ENCODE measurements around the gene PEMT.
"Not testable (repeated sequence)": the region's sequence is repeated elsewhere in the genome, so short reads cannot be mapped to it uniquely, and the experiment has no call there.

PEMT gene

DNA sequence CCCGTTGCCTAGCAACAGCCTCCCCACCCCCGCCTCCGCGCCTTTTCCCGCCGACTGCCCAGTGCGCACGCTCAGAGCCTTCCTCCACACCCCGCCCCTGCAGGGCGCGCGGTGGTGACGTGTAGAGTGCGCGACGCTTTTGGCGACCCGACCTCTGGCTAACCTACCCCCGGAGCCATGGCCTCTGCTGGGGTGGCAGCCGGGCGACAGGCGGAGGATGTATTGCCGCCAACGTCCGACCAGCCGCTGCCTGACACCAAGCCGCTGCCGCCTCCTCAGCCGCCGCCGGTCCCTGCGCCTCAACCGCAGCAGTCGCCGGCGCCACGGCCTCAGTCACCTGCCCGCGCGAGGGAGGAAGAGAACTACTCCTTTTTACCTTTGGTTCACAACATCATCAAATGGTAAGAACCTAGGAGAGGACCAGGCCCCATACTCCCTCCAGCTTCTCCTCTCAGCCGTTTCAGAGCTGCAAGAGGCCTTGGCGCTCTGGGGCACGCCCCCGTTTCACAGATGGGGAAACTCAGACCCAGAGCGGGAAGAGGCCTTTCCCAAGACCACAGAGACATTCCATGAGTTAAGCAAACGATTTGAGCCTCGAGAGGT is 114.5 kb downstream of the PEMT start, which contains the start of gene MED9:
MED9 (plus strand) TSS at position 136 of the 603 bp plus-strand sequence; CDS start at position 178, 42 bp downstream.
- H3K4me3 ChIP-seq (ENCODE audit: low read length in 2 of 2): peak within 1 kb of the TSS; percentile 93 to 96
- peak within 1 kb of the TSS; percentile 96 to 99 for H3K9ac ChIP-seq (ENCODE audit: low read depth in 1 of 2, low read length in 2 of 2)
- H3K9me3 ChIP-seq (ENCODE audit: control insufficient read depth in 2 of 2, low read length in 2 of 2): no peaks in the 10 kb centered on the region
- peak within 1 kb of the TSS; percentile 94 to 96 for H3K27ac ChIP-seq (ENCODE audit: low read depth in 2 of 2, low read length in 2 of 2)
- peaks cover 9 to 10% of the 10 kb centered on the region in 2 donors for H3K4me1 ChIP-seq (ENCODE audit: control insufficient read depth in 2 of 2, insufficient read depth in 2 of 2, low read length in 2 of 2)
- peaks cover 0 to 5% of the 10 kb centered on the region in 2 donors for H3K36me3 ChIP-seq (ENCODE audit: control insufficient read depth in 2 of 2, insufficient read depth in 2 of 2, low read length in 2 of 2)
- no peaks in the 10 kb centered on the region for H3K27me3 ChIP-seq (ENCODE audit: control insufficient read depth in 2 of 2, insufficient read depth in 2 of 2, low read length in 2 of 2)

DNA sequence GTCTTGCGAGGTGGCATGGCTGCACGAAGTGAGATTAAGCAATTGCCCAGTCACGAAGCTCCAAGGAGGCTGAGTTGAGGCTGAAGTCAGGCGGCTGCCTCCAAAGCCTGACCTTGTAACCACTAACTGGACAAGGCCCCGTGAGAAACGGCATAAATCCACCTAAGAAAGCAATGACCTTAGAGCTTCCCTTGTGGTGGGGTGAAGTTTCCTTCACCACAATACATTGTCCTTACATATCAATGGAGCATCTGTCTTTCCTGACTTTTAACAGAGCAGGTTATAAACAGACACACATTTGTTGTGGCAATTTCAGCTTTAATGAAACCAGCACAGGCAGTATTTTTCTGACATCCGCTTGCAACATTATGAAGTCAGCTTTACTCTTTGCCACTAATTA is 117.2 kb downstream of the PEMT start:
- H3K9ac ChIP-seq (ENCODE audit: low read depth in 1 of 2, low read length in 2 of 2): no peak overlapping the region
- no peaks in the 10 kb centered on the region for H3K36me3 ChIP-seq (ENCODE audit: control insufficient read depth in 2 of 2, insufficient read depth in 2 of 2, low read length in 2 of 2)
- no peaks in the 10 kb centered on the region for H3K27me3 ChIP-seq (ENCODE audit: control insufficient read depth in 2 of 2, insufficient read depth in 2 of 2, low read length in 2 of 2)
- H3K27ac ChIP-seq (ENCODE audit: low read depth in 2 of 2, low read length in 2 of 2): no peak overlapping the region
- peaks cover 9 to 10% of the 10 kb centered on the region in 2 donors for H3K4me1 ChIP-seq (ENCODE audit: control insufficient read depth in 2 of 2, insufficient read depth in 2 of 2, low read length in 2 of 2)
- no peaks in the 10 kb centered on the region for H3K9me3 ChIP-seq (ENCODE audit: control insufficient read depth in 2 of 2, low read length in 2 of 2)
- no peak overlapping the region for H3K4me3 ChIP-seq (ENCODE audit: low read length in 2 of 2)

DNA sequence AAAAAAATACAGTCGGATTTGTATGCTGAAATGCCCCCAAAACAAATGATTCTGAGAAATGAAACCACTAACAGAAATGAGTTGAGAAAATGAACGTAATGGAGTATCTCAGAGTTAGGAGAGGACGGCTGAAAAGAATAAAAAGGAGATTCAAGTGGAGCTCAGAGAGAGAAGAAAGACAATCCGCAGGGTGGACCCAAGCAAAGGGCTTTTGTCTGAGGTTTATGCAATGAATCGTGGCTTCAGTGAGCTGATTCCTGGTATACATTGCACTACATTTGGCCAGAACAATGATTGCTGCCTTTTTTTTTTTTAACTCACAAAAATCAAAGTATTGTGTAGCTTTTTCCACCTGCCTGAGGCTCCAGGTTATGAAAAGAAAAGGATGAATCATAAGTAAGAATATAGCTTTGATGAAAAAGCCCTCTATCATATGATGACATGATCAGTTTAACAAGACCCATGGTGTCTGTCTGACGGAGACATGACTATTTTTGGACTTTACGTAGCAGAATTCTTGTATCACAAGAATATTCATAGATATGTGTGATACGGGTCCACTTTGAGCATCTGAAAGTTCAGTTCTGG is 119.1 kb downstream of the PEMT start:
- Histone ChIP-seq H3K9ac (ENCODE audit: low read depth in 1 of 2, low read length in 2 of 2) (no peak overlapping the region), H3K27ac (ENCODE audit: low read depth in 2 of 2, low read length in 2 of 2) (no peak overlapping the region), H3K36me3 (ENCODE audit: control insufficient read depth in 2 of 2, insufficient read depth in 2 of 2, low read length in 2 of 2) (no peaks in the 10 kb centered on the region), H3K4me3 (ENCODE audit: low read length in 2 of 2) (no peak overlapping the region), H3K27me3 (ENCODE audit: control insufficient read depth in 2 of 2, insufficient read depth in 2 of 2, low read length in 2 of 2) (no peaks in the 10 kb centered on the region), H3K9me3 (ENCODE audit: control insufficient read depth in 2 of 2, low read length in 2 of 2) (no peaks in the 10 kb centered on the region), H3K4me1 (ENCODE audit: control insufficient read depth in 2 of 2, insufficient read depth in 2 of 2, low read length in 2 of 2) (peaks cover under 1 to 9% of the 10 kb centered on the region in 2 donors)

- Histone ChIP-seq H3K4me1 (ENCODE audit: control insufficient read depth in 2 of 2, insufficient read depth in 2 of 2, low read length in 2 of 2) (peaks cover 0 to 7% of the 10 kb centered on the region in 2 donors), H3K4me3 (ENCODE audit: low read length in 2 of 2) (no peak overlapping the region), H3K36me3 (ENCODE audit: control insufficient read depth in 2 of 2, insufficient read depth in 2 of 2, low read length in 2 of 2) (no peaks in the 10 kb centered on the region), H3K9me3 (ENCODE audit: control insufficient read depth in 2 of 2, low read length in 2 of 2) (no peaks in the 10 kb centered on the region), H3K27me3 (ENCODE audit: control insufficient read depth in 2 of 2, insufficient read depth in 2 of 2, low read length in 2 of 2) (no peaks in the 10 kb centered on the region), H3K27ac (ENCODE audit: low read depth in 2 of 2, low read length in 2 of 2) (no peak overlapping the region), H3K9ac (ENCODE audit: low read depth in 1 of 2, low read length in 2 of 2) (no peak overlapping the region)
Measured at GRCh38 chr17:17469996-17470395, 121.5 kb downstream of the PEMT start.

DNA sequence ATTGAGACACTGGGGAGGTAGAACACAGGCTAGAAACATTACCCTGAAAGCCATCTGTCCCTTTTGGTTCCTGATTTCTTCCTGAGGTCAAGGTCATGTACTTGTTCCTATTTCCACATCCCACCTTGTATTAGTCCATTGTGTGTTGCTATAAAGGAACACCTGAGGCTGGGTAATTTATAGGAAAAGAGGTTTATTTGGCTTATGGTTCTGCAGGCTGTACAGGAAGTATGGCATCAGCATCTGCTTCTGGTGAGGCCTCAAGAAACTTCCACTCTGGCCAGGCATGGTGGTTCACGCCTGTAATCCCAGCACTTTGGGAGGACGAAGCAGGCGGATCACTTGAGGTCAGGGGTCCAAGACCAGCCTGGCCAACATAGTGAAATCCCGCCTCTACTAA is 122.2 kb downstream of the PEMT start:
- H3K36me3 ChIP-seq (ENCODE audit: control insufficient read depth in 2 of 2, insufficient read depth in 2 of 2, low read length in 2 of 2): no peaks in the 10 kb centered on the region
- H3K4me3 ChIP-seq (ENCODE audit: low read length in 2 of 2): no peak overlapping the region
- peaks cover 0 to 7% of the 10 kb centered on the region in 2 donors for H3K4me1 ChIP-seq (ENCODE audit: control insufficient read depth in 2 of 2, insufficient read depth in 2 of 2, low read length in 2 of 2)
- no peak overlapping the region for H3K9ac ChIP-seq (ENCODE audit: low read depth in 1 of 2, low read length in 2 of 2)
- no peak overlapping the region for H3K27ac ChIP-seq (ENCODE audit: low read depth in 2 of 2, low read length in 2 of 2)
- H3K9me3 ChIP-seq (ENCODE audit: control insufficient read depth in 2 of 2, low read length in 2 of 2): no peaks in the 10 kb centered on the region
- no peaks in the 10 kb centered on the region for H3K27me3 ChIP-seq (ENCODE audit: control insufficient read depth in 2 of 2, insufficient read depth in 2 of 2, low read length in 2 of 2)

DNA sequence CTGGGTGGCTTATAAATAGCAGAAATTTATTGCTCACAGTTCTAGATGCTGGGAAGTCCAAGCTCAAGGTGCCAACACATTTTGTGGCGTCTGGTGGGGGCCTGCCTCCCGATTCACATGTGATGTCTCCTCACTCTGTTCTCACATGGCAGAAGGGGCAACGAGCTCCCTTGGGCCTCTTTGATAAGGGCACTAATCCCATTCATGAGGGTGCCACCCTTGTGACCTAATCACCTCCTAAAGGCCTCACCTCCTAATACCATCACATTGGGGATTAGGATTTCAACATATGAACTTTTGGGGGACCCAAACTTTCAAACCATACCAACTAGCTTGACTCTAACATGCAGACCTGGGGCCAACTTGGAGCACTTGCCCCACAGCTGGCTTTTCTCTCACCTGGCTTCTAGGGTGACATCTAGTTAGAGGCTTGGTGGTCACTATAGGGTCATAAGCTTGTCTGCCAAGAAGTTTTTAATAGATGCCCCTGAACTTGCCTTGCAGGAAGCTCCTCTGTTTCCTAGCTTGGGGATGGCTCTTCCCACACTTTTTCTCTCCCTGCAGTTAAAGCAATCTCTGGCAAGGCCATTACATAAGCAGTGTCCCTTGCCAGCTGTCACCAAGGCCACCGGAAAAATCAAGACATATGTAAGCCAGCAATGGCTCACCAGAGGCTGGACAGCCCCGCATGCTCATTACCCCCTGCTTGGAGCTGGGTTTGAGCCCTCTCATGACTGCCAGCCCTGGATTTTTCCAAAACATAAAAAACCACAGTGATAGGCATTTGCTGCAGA is 123.1 kb downstream of the PEMT start:
- H3K4me3 ChIP-seq (ENCODE audit: low read length in 2 of 2): no peak overlapping the region
- H3K9me3 ChIP-seq (ENCODE audit: control insufficient read depth in 2 of 2, low read length in 2 of 2): no peaks in the 10 kb centered on the region
- H3K27me3 ChIP-seq (ENCODE audit: control insufficient read depth in 2 of 2, insufficient read depth in 2 of 2, low read length in 2 of 2): no peaks in the 10 kb centered on the region
- H3K9ac ChIP-seq (ENCODE audit: low read depth in 1 of 2, low read length in 2 of 2): no peak overlapping the region
- peak overlapping the region; percentile 59 to 64 for H3K27ac ChIP-seq (ENCODE audit: low read depth in 2 of 2, low read length in 2 of 2)
- H3K4me1 ChIP-seq (ENCODE audit: control insufficient read depth in 2 of 2, insufficient read depth in 2 of 2, low read length in 2 of 2): peaks cover 0 to 7% of the 10 kb centered on the region in 2 donors
- no peaks in the 10 kb centered on the region for H3K36me3 ChIP-seq (ENCODE audit: control insufficient read depth in 2 of 2, insufficient read depth in 2 of 2, low read length in 2 of 2)

DNA sequence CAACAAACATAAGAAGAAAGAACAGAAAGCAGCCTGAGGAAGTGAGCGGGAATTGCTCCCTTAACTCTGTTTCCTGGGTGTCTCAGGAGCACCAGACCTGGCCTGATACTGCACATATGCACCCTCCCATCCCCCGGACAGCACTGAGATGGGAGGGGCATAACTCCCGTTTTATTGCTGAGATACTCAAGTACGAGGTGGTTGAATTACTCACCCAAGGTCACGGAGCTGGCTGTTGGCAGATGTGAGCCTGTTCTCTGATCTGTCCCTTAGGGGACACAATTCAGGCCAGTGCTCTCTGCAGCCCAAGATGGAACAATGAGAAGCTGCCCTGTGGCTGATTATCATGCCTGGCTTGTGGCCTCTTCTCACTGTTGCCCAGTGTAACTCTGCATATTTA is 123.8 kb downstream of the PEMT start:
- Histone ChIP-seq H3K4me3 (ENCODE audit: low read length in 2 of 2) (no peak overlapping the region), H3K4me1 (ENCODE audit: control insufficient read depth in 2 of 2, insufficient read depth in 2 of 2, low read length in 2 of 2) (peaks cover 0 to 7% of the 10 kb centered on the region in 2 donors), H3K9me3 (ENCODE audit: control insufficient read depth in 2 of 2, low read length in 2 of 2) (no peaks in the 10 kb centered on the region), H3K27ac (ENCODE audit: low read depth in 2 of 2, low read length in 2 of 2) (peak overlapping the region; percentile 59 to 64), H3K36me3 (ENCODE audit: control insufficient read depth in 2 of 2, insufficient read depth in 2 of 2, low read length in 2 of 2) (no peaks in the 10 kb centered on the region), H3K27me3 (ENCODE audit: control insufficient read depth in 2 of 2, insufficient read depth in 2 of 2, low read length in 2 of 2) (no peaks in the 10 kb centered on the region), H3K9ac (ENCODE audit: low read depth in 1 of 2, low read length in 2 of 2) (no peak overlapping the region)

DNA sequence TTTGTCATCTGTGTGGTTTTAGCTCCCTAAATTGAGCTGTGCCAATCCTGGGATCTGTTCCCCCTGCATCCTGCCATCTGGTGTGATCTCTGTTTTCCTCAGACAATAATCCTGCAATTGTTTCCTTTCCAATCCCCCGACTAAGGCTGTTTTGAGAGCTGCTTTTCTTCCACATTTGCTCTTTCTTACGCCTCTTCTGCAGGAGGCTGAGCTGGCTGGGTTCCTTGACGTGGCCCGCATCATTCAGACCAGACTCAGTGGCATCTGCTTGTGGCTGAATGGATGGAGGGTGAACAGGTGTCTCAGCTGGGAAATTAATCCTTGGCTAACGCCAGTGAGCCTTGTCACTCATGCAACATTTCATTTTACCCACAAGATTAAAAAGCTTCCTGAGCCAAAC is 124.5 kb downstream of the PEMT start:
- no peak overlapping the region for H3K27ac ChIP-seq (ENCODE audit: low read depth in 2 of 2, low read length in 2 of 2)

DNA sequence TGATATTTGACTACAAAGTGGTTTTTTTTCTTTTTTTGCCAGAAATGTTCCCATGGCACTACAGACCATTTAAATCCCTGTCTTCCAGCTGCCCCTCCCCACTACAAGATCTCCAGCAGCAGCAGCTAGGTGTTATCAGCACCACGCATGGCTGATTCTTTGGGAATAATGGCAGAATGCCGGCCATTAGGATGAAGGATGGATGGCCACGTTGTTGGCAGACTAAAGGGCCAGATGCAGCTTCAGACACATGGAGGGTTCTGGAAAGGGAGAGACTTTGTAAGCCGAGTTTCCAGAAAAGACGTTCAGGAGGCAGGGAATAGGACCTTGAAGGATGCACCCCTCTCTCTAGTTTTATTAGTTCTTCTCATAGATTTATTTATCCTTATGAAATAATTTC is 125.0 kb downstream of the PEMT start:
- Histone ChIP-seq H3K27me3 (ENCODE audit: control insufficient read depth in 2 of 2, insufficient read depth in 2 of 2, low read length in 2 of 2) (no peaks in the 10 kb centered on the region), H3K9ac (ENCODE audit: low read depth in 1 of 2, low read length in 2 of 2) (no peak overlapping the region), H3K4me3 (ENCODE audit: low read length in 2 of 2) (no peak overlapping the region), H3K9me3 (ENCODE audit: control insufficient read depth in 2 of 2, low read length in 2 of 2) (no peaks in the 10 kb centered on the region), H3K4me1 (ENCODE audit: control insufficient read depth in 2 of 2, insufficient read depth in 2 of 2, low read length in 2 of 2) (peaks cover 5 to 15% of the 10 kb centered on the region in 2 donors), H3K27ac (ENCODE audit: low read depth in 2 of 2, low read length in 2 of 2) (no peak overlapping the region), H3K36me3 (ENCODE audit: control insufficient read depth in 2 of 2, insufficient read depth in 2 of 2, low read length in 2 of 2) (no peaks in the 10 kb centered on the region)

More for the DNA sequence above, 124.5 kb downstream of the PEMT start:
- Histone ChIP-seq H3K4me3 (ENCODE audit: low read length in 2 of 2) (no peak overlapping the region), H3K9ac (ENCODE audit: low read depth in 1 of 2, low read length in 2 of 2) (no peak overlapping the region), H3K27me3 (ENCODE audit: control insufficient read depth in 2 of 2, insufficient read depth in 2 of 2, low read length in 2 of 2) (no peaks in the 10 kb centered on the region), H3K36me3 (ENCODE audit: control insufficient read depth in 2 of 2, insufficient read depth in 2 of 2, low read length in 2 of 2) (no peaks in the 10 kb centered on the region), H3K4me1 (ENCODE audit: control insufficient read depth in 2 of 2, insufficient read depth in 2 of 2, low read length in 2 of 2) (peaks cover 5 to 11% of the 10 kb centered on the region in 2 donors), H3K9me3 (ENCODE audit: control insufficient read depth in 2 of 2, low read length in 2 of 2) (no peaks in the 10 kb centered on the region)

- not testable (repeated sequence) for H3K9me3 ChIP-seq (ENCODE audit: control insufficient read depth in 2 of 2, low read length in 2 of 2); H3K27me3 ChIP-seq (ENCODE audit: control insufficient read depth in 2 of 2, insufficient read depth in 2 of 2, low read length in 2 of 2); H3K4me3 ChIP-seq (ENCODE audit: low read length in 2 of 2); H3K36me3 ChIP-seq (ENCODE audit: control insufficient read depth in 2 of 2, insufficient read depth in 2 of 2, low read length in 2 of 2); H3K9ac ChIP-seq (ENCODE audit: low read depth in 1 of 2, low read length in 2 of 2); H3K27ac ChIP-seq (ENCODE audit: low read depth in 2 of 2, low read length in 2 of 2)
- H3K4me1 ChIP-seq (ENCODE audit: control insufficient read depth in 2 of 2, insufficient read depth in 2 of 2, low read length in 2 of 2): peaks cover 5 to 15% of the 10 kb centered on the region in 2 donors
Measured at GRCh38 chr17:17465878-17466277, 125.6 kb downstream of the PEMT start.
